NCI-H2081 (cell line): ENCODE measurements around the gene LPAR1.

Source experiments
- DNase-seq, 2 experiments: peaks; one replicate each; lab custom pipeline; 2025; lab: John Stamatoyannopoulos, UW

Gene LPAR1

GRCh38 chr9:110954822-110955291 is 83.4 kb downstream of the LPAR1 start:
- DNase-seq, result no peak

- no peak for DNase-seq
Observed at GRCh38 chr9:110952540-110952859, 85.8 kb downstream of the LPAR1 start.

- DNase-seq, result no peak
Observed at GRCh38 chr9:110951805-110952539, 86.3 kb downstream of the LPAR1 start.

GRCh38 chr9:110950041-110950645 is 88.1 kb downstream of the LPAR1 start:
- DNase-seq, result no peak

- no peak for DNase-seq
Observed at GRCh38 chr9:110949081-110949480, 89.2 kb downstream of the LPAR1 start.

GRCh38 chr9:110947491-110948044 is 90.7 kb downstream of the LPAR1 start:
- DNase-seq, result no peak

GRCh38 chr9:110942522-110942921 is 95.7 kb downstream of the LPAR1 start:
- DNase-seq, result no peak

- no peak for DNase-seq
Observed at GRCh38 chr9:110940951-110941557, 97.2 kb downstream of the LPAR1 start.

GRCh38 chr9:110939573-110939972 is 98.7 kb downstream of the LPAR1 start:
- DNase-seq, result no peak

GRCh38 chr9:110939047-110939446 is 99.2 kb downstream of the LPAR1 start:
- DNase-seq, result no peak

- DNase-seq, result no peak
Observed at GRCh38 chr9:110938242-110938641, 100.0 kb downstream of the LPAR1 start.

GRCh38 chr9:110936719-110937452 is 101.4 kb downstream of the LPAR1 start:
- DNase-seq, result no peak

- no peak for DNase-seq
Observed at GRCh38 chr9:110936237-110936636, 102.0 kb downstream of the LPAR1 start.

GRCh38 chr9:110935829-110936228 is 102.4 kb downstream of the LPAR1 start:
- DNase-seq, result no peak

GRCh38 chr9:110933350-110934001 is 104.8 kb downstream of the LPAR1 start:
- no peak for DNase-seq

- no peak for DNase-seq
Observed at GRCh38 chr9:110932863-110933262, 105.4 kb downstream of the LPAR1 start.

GRCh38 chr9:110928599-110928998 is 109.7 kb downstream of the LPAR1 start:
- no peak for DNase-seq

- no peak for DNase-seq
Observed at GRCh38 chr9:110926828-110927487, 111.3 kb downstream of the LPAR1 start.

- no peak for DNase-seq
Observed at GRCh38 chr9:110923601-110924000, 114.7 kb downstream of the LPAR1 start.

GRCh38 chr9:110922145-110922544 is 116.1 kb downstream of the LPAR1 start:
- no peak for DNase-seq

- no peak for DNase-seq
Observed at GRCh38 chr9:110921705-110922104, 116.6 kb downstream of the LPAR1 start.
